ENCODE data around the gene NLRP3.

NLRP3 gene

GRCh38 chr1:247437551-247438505 is 21.9 kb downstream of the NLRP3 start:
- no peak for DNase-seq (ENCODE audit: low spot score)

- no peak for DNase-seq (ENCODE audit: low spot score)
These were observed 24.1 kb downstream of the NLRP3 start for GRCh38 chr1:247440001-247440620.

- DNase-seq (ENCODE audit: low spot score): no peak
These were observed 25.6 kb downstream of the NLRP3 start for GRCh38 chr1:247441606-247442005.

GRCh38 chr1:247442164-247442563 is 26.2 kb downstream of the NLRP3 start:
- DNase-seq (ENCODE audit: low spot score): no peak

- DNase-seq (ENCODE audit: low spot score): no peak
These were observed 27.7 kb downstream of the NLRP3 start for GRCh38 chr1:247443641-247444040.

- no peak for DNase-seq (ENCODE audit: low spot score)
These were observed 28.6 kb downstream of the NLRP3 start for GRCh38 chr1:247444571-247444970.

GRCh38 chr1:247445526-247446356 is 29.8 kb downstream of the NLRP3 start:
- DNase-seq (ENCODE audit: low spot score): no peak

GRCh38 chr1:247447162-247447909 is 31.4 kb downstream of the NLRP3 start:
- no peak for DNase-seq (ENCODE audit: low spot score)

GRCh38 chr1:247448107-247448791 is 32.3 kb downstream of the NLRP3 start:
- no peak for DNase-seq (ENCODE audit: low spot score)

GRCh38 chr1:247451388-247452010 is 35.5 kb downstream of the NLRP3 start:
- no peak for DNase-seq (ENCODE audit: low spot score)

- no peak for DNase-seq (ENCODE audit: low spot score)
These were observed 36.6 kb downstream of the NLRP3 start for GRCh38 chr1:247452447-247453039.

GRCh38 chr1:247453245-247453644 is 37.3 kb downstream of the NLRP3 start:
- no peak for DNase-seq (ENCODE audit: low spot score)

- no peak for DNase-seq (ENCODE audit: low spot score)
These were observed 38.0 kb downstream of the NLRP3 start for GRCh38 chr1:247453997-247454396.

- DNase-seq (ENCODE audit: low spot score): no peak
These were observed 40.0 kb downstream of the NLRP3 start for GRCh38 chr1:247456021-247456420.

- no peak for DNase-seq (ENCODE audit: low spot score)
These were observed 41.1 kb downstream of the NLRP3 start for GRCh38 chr1:247456914-247457639.

GRCh38 chr1:247459507-247459906 is 43.5 kb downstream of the NLRP3 start:
- DNase-seq (ENCODE audit: low spot score): no peak

GRCh38 chr1:247465796-247466195 is 49.8 kb downstream of the NLRP3 start:
- DNase-seq (ENCODE audit: low spot score): no peak

- no peak for DNase-seq (ENCODE audit: low spot score)
These were observed 51.2 kb downstream of the NLRP3 start for GRCh38 chr1:247467129-247467528.

GRCh38 chr1:247468481-247469140 is 52.6 kb downstream of the NLRP3 start:
- no peak for DNase-seq (ENCODE audit: low spot score)

All from hematopoietic multipotent progenitor cell treated with erythropoietin and hydrocortisone succinate and interleukin-3 and kit ligand, for 15 days (in vitro differentiated cells).